ENCODE results near the gene SLC37A1. TPM values are rescaled to one million over a fixed set of nuclear protein-coding genes. Genes with fewer than 3 reads are reported as not detected.

Gene SLC37A1
- total and polyA plus RNA-seq, 2 donors from 2014 or later = 3.4 to 21.8 TPM

DNA sequence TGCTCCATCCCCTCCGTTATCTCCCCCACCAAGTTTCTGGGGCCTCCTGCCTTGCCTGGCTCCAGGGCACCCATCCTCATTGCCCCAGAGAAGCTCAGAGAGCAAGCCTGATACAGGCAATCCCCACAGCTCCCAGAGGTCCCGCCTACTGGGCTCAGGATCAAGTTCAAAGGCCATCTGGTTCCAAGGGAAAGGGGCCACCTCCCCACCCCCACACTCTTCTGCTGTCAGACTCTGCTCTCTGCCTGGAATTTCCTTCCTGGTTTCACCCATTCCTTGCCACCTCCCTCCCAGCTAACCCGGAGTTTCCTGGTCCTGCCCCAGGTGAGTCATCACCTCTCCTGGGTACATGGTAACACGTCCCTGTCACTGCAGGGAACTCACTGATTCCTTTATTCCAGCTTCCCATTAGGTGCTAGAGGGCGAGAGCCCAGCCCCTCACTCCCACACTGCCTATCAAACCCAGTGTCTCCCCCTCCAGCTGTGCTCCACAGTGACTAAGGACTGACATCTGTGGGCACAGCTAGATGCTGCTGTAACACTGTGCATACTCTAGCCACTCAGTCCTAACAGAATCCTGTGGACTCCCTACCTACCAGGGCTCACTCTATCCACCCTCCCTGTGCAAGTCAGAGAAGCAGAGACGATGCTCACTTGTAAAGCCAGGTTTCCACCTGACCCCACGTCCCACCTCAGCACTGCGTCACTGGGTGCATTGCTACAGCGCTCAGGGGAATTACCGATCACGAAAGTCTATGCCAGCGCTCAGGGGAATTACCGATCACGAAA is 39.4 kb upstream of the SLC37A1 start:
- FAIRE-seq = no peak
- no peak overlapping the region for H3K9ac ChIP-seq (ENCODE audit: low read length in 3 of 3)

DNA sequence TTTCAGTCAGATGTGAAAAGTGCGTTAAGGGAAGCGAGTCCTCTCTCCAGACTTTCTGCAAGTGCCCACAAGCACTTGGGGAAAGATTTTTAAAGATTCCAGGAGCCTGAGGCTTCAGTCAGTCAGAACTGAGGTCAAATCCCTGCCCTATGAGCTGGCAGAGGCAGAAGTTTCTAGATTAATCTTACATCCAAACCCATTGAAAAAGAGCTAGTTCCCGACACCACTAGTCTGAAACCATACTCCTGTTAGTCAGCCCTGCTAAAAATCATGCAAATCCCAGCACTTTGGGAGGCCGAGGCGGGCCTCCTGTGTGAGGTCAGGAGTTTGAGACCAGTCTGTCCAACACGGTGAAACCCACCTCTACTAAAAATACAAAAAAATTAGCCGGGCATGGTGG is 38.6 kb upstream of the SLC37A1 start:
- Histone ChIP-seq H3K27me3 (ENCODE audit: control insufficient read depth, insufficient read depth, low read length) (no peaks in the 10 kb centered on the region), H3K9me3 (ENCODE audit: control insufficient read depth in 2 of 3, insufficient read depth in 1 of 3, low read length in 3 of 3) (no peaks in the 10 kb centered on the region), H3K27ac (ENCODE audit: low read depth in 2 of 2, low read length in 2 of 2) (peak overlapping the region; percentile 71 to 87), H3K4me3 (ENCODE audit: low read length in 3 of 3) (no peak overlapping the region), H3K4me1 (ENCODE audit: control insufficient read depth in 2 of 3, insufficient read depth in 2 of 3, low read depth in 1 of 3, low read length in 3 of 3) (peaks cover 0 to 9% (median 4%) of the 10 kb centered on the region in 3 donors), H3K9ac (ENCODE audit: low read length in 3 of 3) (no peak overlapping the region), H3K36me3 (ENCODE audit: control insufficient read depth in 2 of 3, insufficient read depth in 3 of 3, low read length in 3 of 3) (no peaks in the 10 kb centered on the region)
- TF ChIP-seq, protein P1, sequence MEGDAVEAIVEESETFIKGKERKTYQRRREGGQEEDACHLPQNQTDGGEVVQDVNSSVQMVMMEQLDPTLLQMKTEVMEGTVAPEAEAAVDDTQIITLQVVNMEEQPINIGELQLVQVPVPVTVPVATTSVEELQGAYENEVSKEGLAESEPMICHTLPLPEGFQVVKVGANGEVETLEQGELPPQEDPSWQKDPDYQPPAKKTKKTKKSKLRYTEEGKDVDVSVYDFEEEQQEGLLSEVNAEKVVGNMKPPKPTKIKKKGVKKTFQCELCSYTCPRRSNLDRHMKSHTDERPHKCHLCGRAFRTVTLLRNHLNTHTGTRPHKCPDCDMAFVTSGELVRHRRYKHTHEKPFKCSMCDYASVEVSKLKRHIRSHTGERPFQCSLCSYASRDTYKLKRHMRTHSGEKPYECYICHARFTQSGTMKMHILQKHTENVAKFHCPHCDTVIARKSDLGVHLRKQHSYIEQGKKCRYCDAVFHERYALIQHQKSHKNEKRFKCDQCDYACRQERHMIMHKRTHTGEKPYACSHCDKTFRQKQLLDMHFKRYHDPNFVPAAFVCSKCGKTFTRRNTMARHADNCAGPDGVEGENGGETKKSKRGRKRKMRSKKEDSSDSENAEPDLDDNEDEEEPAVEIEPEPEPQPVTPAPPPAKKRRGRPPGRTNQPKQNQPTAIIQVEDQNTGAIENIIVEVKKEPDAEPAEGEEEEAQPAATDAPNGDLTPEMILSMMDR (IDR thresholded peaks at IDR 0.05; ENCODE audit: borderline replicate concordance, extremely low read depth, insufficient read depth) = no peak
- FAIRE-seq = no peak
- peak in 2 of 5 donors; percentile 16 to 44 for DNase-seq
- intact Hi-C loops (cut with DNase I) = no loop called here

More for the DNA sequence above, 39.4 kb upstream of the SLC37A1 start:
- Histone ChIP-seq H3K27me3 (ENCODE audit: control insufficient read depth, insufficient read depth, low read length) (no peaks in the 10 kb centered on the region), H3K4me3 (ENCODE audit: low read length in 3 of 3) (no peak overlapping the region), H3K9me3 (ENCODE audit: control insufficient read depth in 2 of 3, insufficient read depth in 1 of 3, low read length in 3 of 3) (no peaks in the 10 kb centered on the region), H3K36me3 (ENCODE audit: control insufficient read depth in 2 of 3, insufficient read depth in 3 of 3, low read length in 3 of 3) (no peaks in the 10 kb centered on the region), H3K4me1 (ENCODE audit: control insufficient read depth in 2 of 3, insufficient read depth in 2 of 3, low read depth in 1 of 3, low read length in 3 of 3) (peaks cover 0 to 9% (median 4%) of the 10 kb centered on the region in 3 donors), H3K27ac (ENCODE audit: low read depth in 2 of 2, low read length in 2 of 2) (peak overlapping the region; percentile 71 to 87)
- intact Hi-C loops (cut with DNase I) = no loop called here
- TF ChIP-seq, protein P1 (IDR thresholded peaks at IDR 0.05; ENCODE audit: borderline replicate concordance, extremely low read depth, insufficient read depth) = no peak
- DNase-seq = peak in 3 of 5 donors; percentile 38 to 93 (median 61)

DNA sequence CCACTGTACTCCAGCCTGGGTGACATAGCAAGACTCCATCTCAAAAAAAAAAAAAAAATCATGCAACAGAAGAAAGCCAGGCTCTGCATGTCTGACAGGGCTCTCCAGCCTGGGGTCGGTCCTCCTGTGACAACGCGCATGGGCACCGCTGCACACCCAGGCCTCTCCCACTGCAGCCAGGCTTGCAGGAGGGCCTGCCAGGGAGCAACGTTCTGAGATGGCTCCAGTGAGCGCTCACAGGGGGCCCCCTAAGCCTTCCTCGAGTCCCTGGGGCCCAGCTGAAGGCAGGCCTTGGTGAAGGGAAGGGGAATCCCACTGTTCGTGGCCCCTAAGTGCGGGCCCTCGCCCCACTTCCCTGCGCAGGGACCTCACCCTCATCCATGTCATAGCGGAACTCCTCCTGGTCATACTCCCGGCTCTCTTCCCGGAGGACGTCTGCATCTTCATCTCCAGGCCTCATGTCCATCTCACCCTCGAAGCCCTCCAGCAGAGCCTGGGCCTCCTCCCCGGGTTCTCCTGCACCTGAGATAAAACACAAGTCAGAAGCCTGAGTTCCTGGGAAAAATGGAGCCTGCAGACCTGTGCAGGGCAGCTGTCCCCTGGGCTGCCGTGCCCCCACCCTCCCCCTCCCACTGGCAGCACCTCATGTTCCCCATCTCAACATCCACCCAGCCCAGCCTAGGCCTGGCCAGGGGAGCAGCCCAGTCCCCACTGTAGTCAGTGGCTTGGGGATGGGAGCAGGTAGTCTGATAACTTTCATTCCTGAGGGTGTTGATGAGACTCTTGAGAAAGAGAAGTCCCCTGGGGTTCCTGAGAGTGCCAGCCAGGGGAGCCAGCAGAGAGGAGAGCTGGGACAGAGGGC is 37.9 kb upstream of the SLC37A1 start:
- no peaks in the 10 kb centered on the region for H3K27me3 ChIP-seq (ENCODE audit: control insufficient read depth, insufficient read depth, low read length)
- TF ChIP-seq, protein P1 (IDR thresholded peaks at IDR 0.05; ENCODE audit: borderline replicate concordance, extremely low read depth, insufficient read depth) = no peak

More for the DNA sequence above, 37.9 kb upstream of the SLC37A1 start:
- Histone ChIP-seq H3K4me1 (ENCODE audit: control insufficient read depth in 2 of 3, insufficient read depth in 2 of 3, low read depth in 1 of 3, low read length in 3 of 3) (peaks cover 0 to 9% (median 4%) of the 10 kb centered on the region in 3 donors), H3K4me3 (ENCODE audit: low read length in 3 of 3) (no peak overlapping the region), H3K36me3 (ENCODE audit: control insufficient read depth in 2 of 3, insufficient read depth in 3 of 3, low read length in 3 of 3) (no peaks in the 10 kb centered on the region), H3K9ac (ENCODE audit: low read length in 3 of 3) (no peak overlapping the region), H3K9me3 (ENCODE audit: control insufficient read depth in 2 of 3, insufficient read depth in 1 of 3, low read length in 3 of 3) (no peaks in the 10 kb centered on the region), H3K27ac (ENCODE audit: low read depth in 2 of 2, low read length in 2 of 2) (no peak overlapping the region)
- peak in 2 of 5 donors; percentile 30 to 76 for DNase-seq
- intact Hi-C loops (cut with DNase I) = no loop called here
- FAIRE-seq = no peak

Data from kidney (tissue), 14 donors.